Measurements from ENCODE around the gene INTS6. TPM values are rescaled to one million over a fixed set of nuclear protein-coding genes. Genes with fewer than 3 reads are reported as not detected.

INTS6 gene
- total RNA-seq, 4 donors from 2014 or later: 16.5 to 24.4 (median 18.0) TPM

DNA sequence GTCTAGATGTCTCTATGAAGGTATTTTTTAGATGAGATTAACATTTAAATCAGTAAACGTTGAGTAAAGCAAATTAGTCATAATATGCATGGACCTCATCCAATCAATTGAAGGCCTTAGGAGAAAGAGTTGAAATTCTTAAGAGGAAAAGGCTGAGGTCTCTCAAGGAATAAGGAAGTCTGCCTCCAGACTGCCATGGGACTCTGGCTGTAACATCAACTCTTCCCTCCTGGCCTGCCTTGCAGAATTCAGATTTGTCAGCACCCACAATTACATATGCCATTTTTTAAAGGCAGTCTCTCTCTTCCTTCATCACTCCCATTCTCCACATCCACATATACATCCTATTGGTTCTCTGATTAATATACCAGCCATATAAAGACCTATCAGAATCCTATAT lies 28.8 kb upstream of the INTS6 start:
- no peak for TF ChIP-seq POLR2A (IDR thresholded peaks at IDR 0.05)
- TF ChIP-seq, protein P1, sequence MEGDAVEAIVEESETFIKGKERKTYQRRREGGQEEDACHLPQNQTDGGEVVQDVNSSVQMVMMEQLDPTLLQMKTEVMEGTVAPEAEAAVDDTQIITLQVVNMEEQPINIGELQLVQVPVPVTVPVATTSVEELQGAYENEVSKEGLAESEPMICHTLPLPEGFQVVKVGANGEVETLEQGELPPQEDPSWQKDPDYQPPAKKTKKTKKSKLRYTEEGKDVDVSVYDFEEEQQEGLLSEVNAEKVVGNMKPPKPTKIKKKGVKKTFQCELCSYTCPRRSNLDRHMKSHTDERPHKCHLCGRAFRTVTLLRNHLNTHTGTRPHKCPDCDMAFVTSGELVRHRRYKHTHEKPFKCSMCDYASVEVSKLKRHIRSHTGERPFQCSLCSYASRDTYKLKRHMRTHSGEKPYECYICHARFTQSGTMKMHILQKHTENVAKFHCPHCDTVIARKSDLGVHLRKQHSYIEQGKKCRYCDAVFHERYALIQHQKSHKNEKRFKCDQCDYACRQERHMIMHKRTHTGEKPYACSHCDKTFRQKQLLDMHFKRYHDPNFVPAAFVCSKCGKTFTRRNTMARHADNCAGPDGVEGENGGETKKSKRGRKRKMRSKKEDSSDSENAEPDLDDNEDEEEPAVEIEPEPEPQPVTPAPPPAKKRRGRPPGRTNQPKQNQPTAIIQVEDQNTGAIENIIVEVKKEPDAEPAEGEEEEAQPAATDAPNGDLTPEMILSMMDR (IDR thresholded peaks at IDR 0.05 in 4 of 5, conservative IDR thresholded peaks at IDR 0.05 in 1 of 5): no peak
- intact Hi-C loops (cut with DNase I; ENCODE audit: low total_unique reads): no loop called here
- Histone ChIP-seq H3K27ac (no peak overlapping the region), H3K4me1 (no peaks in the 10 kb centered on the region), H3K9me3 (no peaks in the 10 kb centered on the region), H3K4me3 (no peak overlapping the region), H3K27me3 (no peaks in the 10 kb centered on the region), H3K36me3 (no peaks in the 10 kb centered on the region)
- DNase-seq: no peak
- in situ Hi-C loops (cut with MboI; ENCODE audit: low sequenced_read_pairs in 4 of 4): no loop called here
- no peak for ATAC-seq

DNA sequence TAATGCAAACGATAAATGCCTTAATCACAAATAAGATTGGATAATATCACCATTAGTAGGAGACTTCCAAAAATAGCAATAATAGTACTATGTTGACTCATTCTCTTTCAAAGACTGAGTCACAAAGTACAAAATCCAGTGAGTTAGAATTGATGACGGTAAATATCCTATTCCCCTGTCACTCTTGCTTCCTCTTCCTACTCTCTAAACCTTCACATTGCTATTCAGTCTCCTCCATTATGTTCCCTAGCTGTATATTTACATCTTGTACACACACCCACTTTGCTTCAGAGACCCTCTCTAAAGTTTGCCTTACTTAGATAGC lies 26.3 kb upstream of the INTS6 start:
- DNase-seq (no peak), ATAC-seq (no peak)
- Histone ChIP-seq H3K36me3 (no peaks in the 10 kb centered on the region), H3K9me3 (no peaks in the 10 kb centered on the region), H3K27me3 (no peaks in the 10 kb centered on the region), H3K4me3 (no peak overlapping the region), H3K27ac (no peak overlapping the region), H3K4me1 (no peaks in the 10 kb centered on the region)
- TF ChIP-seq, protein P1 (IDR thresholded peaks at IDR 0.05 in 4 of 5, conservative IDR thresholded peaks at IDR 0.05 in 1 of 5): no peak
- no peak for TF ChIP-seq POLR2A (IDR thresholded peaks at IDR 0.05)
- intact Hi-C loops (cut with DNase I; ENCODE audit: low total_unique reads): no loop called here
- in situ Hi-C loops (cut with MboI; ENCODE audit: low sequenced_read_pairs in 4 of 4): no loop called here

DNA sequence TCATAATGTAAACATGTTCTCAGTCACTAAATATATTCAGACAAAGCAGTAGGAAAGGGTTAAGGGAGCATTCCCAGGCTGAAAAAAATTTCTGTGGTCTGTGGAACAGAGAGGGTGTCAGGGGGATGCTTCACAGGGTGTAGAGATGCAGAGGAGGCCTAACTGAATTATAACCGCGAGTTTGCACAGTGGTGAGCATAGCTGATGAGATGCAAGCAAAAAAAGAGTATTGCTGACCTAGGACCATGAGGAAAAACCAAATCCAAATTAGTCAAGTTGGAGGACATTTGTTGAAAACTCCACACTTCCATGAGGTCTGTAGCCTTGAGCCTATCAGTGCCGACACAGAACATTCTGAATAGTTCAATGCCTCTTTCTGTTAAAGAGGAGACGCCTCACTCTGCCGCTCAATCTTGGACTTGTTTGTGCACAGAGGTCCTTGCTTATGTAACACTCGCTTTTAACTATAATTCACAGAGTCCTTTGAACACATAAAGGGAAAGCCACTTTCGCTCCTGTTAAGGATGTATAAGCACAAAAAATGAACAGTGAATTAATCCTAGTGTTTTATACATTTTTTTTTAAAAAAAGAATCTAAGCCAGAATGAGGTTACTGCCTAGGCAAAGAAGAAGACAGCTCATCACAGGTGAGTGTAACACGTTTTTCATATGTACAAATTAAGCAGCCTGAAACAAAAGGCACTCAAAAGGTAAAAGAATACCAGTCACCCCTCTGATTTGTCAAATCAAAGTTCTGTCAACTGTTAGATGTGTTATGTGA lies 25.8 kb upstream of the INTS6 start:
- Histone ChIP-seq H3K4me1 (no peaks in the 10 kb centered on the region), H3K27me3 (no peaks in the 10 kb centered on the region), H3K9me3 (no peaks in the 10 kb centered on the region), H3K27ac (no peak overlapping the region), H3K4me3 (no peak overlapping the region), H3K36me3 (no peaks in the 10 kb centered on the region)
- intact Hi-C loops (cut with DNase I; ENCODE audit: low total_unique reads) (no loop called here), in situ Hi-C loops (cut with MboI; ENCODE audit: low sequenced_read_pairs in 4 of 4) (no loop called here)
- DNase-seq (no peak), ATAC-seq (no peak)
- TF ChIP-seq POLR2A (IDR thresholded peaks at IDR 0.05): no peak
- TF ChIP-seq, protein P1 (IDR thresholded peaks at IDR 0.05 in 4 of 5, conservative IDR thresholded peaks at IDR 0.05 in 1 of 5): no peak

DNA sequence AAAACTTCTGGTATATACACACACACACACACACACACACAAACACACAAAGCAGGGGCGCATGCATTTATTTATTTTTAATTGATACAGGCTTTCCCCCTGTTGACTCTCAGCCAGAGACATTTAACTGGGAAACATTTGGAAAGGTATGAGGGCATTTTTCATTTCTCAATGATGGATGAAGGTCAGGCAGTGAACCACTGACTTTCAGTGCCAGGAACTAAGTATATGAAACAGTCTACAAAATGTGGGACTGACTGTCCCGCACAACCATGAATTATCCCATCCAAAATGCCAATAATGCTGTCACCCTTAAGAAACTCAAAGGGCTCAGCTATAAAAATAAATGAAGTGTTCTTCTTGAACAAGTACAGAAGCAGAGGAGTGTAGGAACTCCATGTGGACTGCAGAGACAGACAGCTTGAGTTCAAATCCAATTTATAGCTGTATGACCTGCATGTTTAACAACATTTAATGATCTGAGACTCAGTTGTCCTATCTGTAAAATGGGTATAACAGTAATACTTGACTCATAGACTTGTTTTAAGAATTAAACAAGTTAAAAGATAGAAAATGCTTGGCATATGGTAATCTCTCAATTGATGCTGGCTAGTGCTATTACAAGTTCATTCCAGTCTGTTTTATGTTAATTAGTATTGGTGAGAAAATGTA lies 25.0 kb upstream of the INTS6 start:
- TF ChIP-seq POLR2A (IDR thresholded peaks at IDR 0.05): no peak
- TF ChIP-seq, protein P1 (IDR thresholded peaks at IDR 0.05 in 4 of 5, conservative IDR thresholded peaks at IDR 0.05 in 1 of 5): no peak
- no peaks in the 10 kb centered on the region for H3K27me3 ChIP-seq
- no peak overlapping the region for H3K27ac ChIP-seq
- H3K36me3 ChIP-seq: no peaks in the 10 kb centered on the region
- H3K9me3 ChIP-seq: no peaks in the 10 kb centered on the region
- in situ Hi-C loops (cut with MboI; ENCODE audit: low sequenced_read_pairs in 4 of 4): no loop called here
- no peaks in the 10 kb centered on the region for H3K4me1 ChIP-seq
- H3K4me3 ChIP-seq: no peak overlapping the region
- ATAC-seq (no peak), DNase-seq (no peak)
- intact Hi-C loops (cut with DNase I; ENCODE audit: low total_unique reads): no loop called here
